K562 (cell line): ENCODE data around the gene PRDM11. TPM values are rescaled to one million over a fixed set of nuclear protein-coding genes. Genes with fewer than 3 reads are reported as not detected.

ENCODE experiments used
- ATAC-seq: fragments of 200-7000 bp; cut with Tn5 transposase; 3 replicates; pipeline ENCODE4 v1.9.1; 2020; ENCODE audit warnings: moderate library complexity
- BruUV-seq: library from RNA; stranded (reverse); fragments of 400-500 nt; replicated peaks from 2 replicates; lab custom pipeline; 2021; lab: Mats Ljungman, UMichigan
- CTCF ChIA-PET: fragments of 300-600 bp; formaldehyde crosslinking; extraction: SDS; loops from one replicate; lab custom pipeline; 2021; ENCODE audit warnings: low intra/inter-chr PET ratio; lab: Yijun Ruan, JAX
- POLR2A ChIA-PET: fragments of 300-600, 350-650 bp; sonication (Branson Sonifier 250); formaldehyde crosslinking; extraction: SDS; loops from one replicate; lab custom pipeline; 2021; ENCODE audit warnings: antibody characterized with exemption, inconsistent platforms; lab: Yijun Ruan, JAX
- DNase-seq, 4 experiments: peaks; one replicate each; pipeline versions ENCODE4 v3.0.0 to v3.0.0-alpha.2; 2011 to 2018; ENCODE audit warnings: low spot score in 3 of 4, mixed read lengths in 3 of 4; ENCODE audit errors: extremely low read depth in 1 of 4
- FAIRE-seq: peaks from 2 replicates; lab custom pipeline; 2011; peaks lifted over from hg19 to GRCh38; lab: Jason Lieb, UNC
- H2AFZ ChIP-seq: 2 replicates; pipeline ENCODE4 v1.6.0; 2011; ENCODE audit warnings: low read depth, low read length, control low read depth, inconsistent platforms
- H3K27ac ChIP-seq: fragments of 200-600 bp; 3 replicates; pipeline ENCODE4 v1.8.0; 2011; ENCODE audit warnings: low read depth, mild to moderate bottlenecking, control low read depth, inconsistent platforms, low read length, moderate library complexity, mixed read lengths; ENCODE audit errors: extremely low read depth
- H3K27me3 ChIP-seq, 2 experiments: fragments of 300-600 bp in 1 of 2; 2 replicates in 1 of 2; 3 replicates in 1 of 2; pipeline versions ENCODE4 v1.6.0 to v1.8.0; 2011; ENCODE audit warnings: inconsistent platforms in 2 of 2, low read length in 2 of 2, mild to moderate bottlenecking in 1 of 2, mixed read lengths in 1 of 2, moderate library complexity in 1 of 2; ENCODE audit not compliant: control insufficient read depth in 2 of 2, insufficient read depth in 2 of 2
- H3K36me3 ChIP-seq: fragments of 300-600 bp; 3 replicates; pipeline ENCODE4 v1.8.0; 2011; ENCODE audit warnings: mild to moderate bottlenecking, low read length, inconsistent platforms; ENCODE audit not compliant: control insufficient read depth, insufficient read depth
- H3K4me1 ChIP-seq, 2 experiments: fragments of 200-600 bp in 1 of 2; replicated peaks in 1 of 2; 2 replicates in 1 of 2; 3 replicates in 1 of 2; pipeline versions ENCODE4 v1.5.1 to v1.8.0; 2011; ENCODE audit warnings: inconsistent platforms in 2 of 2, low read length in 2 of 2, mild to moderate bottlenecking in 1 of 2, mixed read lengths in 1 of 2, moderate library complexity in 1 of 2; ENCODE audit not compliant: control insufficient read depth in 2 of 2, insufficient read depth in 2 of 2
- H3K4me2 ChIP-seq: 2 replicates; pipeline ENCODE4 v1.6.1; 2011; ENCODE audit warnings: low read length, control low read depth, inconsistent platforms, mixed read lengths; ENCODE audit not compliant: insufficient read depth
- H3K4me3 ChIP-seq: fragments of 200-600 bp; sonication (generic), shearing (Covaris generic); 2 replicates; pipeline ENCODE4 v1.5.1; 2016; ENCODE audit warnings: control low read depth, inconsistent platforms
- H3K79me2 ChIP-seq: fragments of 200-600 bp; 3 replicates; pipeline ENCODE4 v1.8.0; 2011; ENCODE audit warnings: low read length, inconsistent platforms; ENCODE audit not compliant: control insufficient read depth, insufficient read depth
- H3K9ac ChIP-seq, 2 experiments: 2 replicates each; pipeline versions ENCODE4 v1.6.0 to v1.6.1; 2011; ENCODE audit warnings: low read depth in 2 of 2, low read length in 2 of 2, control low read depth in 1 of 2, inconsistent platforms in 1 of 2, mild to moderate bottlenecking in 1 of 2, mixed read lengths in 1 of 2; ENCODE audit not compliant: insufficient read depth in 1 of 2
- H3K9me1 ChIP-seq: one replicate; pipeline ENCODE4 v1.6.0; 2011; ENCODE audit warnings: inconsistent platforms, mild to moderate bottlenecking, low read length, moderate library complexity; ENCODE audit not compliant: control insufficient read depth, insufficient read depth
- H3K9me3 ChIP-seq: replicated peaks from 2 replicates; pipeline ENCODE4 v1.5.1; 2011; ENCODE audit warnings: low read depth, low read length, inconsistent platforms; ENCODE audit not compliant: control insufficient read depth, insufficient read depth
- H4K20me1 ChIP-seq: replicated peaks from 2 replicates; pipeline ENCODE4 v1.6.1; 2011; ENCODE audit warnings: low read length, inconsistent platforms, mixed read lengths; ENCODE audit not compliant: control insufficient read depth, insufficient read depth
- BRCA1 ChIP-seq, 2 experiments: fragments of 450-650 bp in 1 of 2; sonication (generic) in 1 of 2; formaldehyde crosslinking in 1 of 2; IDR thresholded peaks; 2 replicates each; pipeline versions ENCODE4 v1.5.0 to v1.6.1; 2017 to 2020; ENCODE audit warnings: mild to moderate bottlenecking in 1 of 2, missing genetic modification reagents in 1 of 2
- CGGBP1 ChIP-seq: fragments of 250-450 bp; sonication (Bioruptor Pico); IDR thresholded peaks from 2 replicates; pipeline ENCODE4 v1.9.0; 2021; ENCODE audit warnings: mild to moderate bottlenecking
- GABPB2 ChIP-seq: fragments of 250-450 bp; sonication (Bioruptor Pico); conservative IDR thresholded peaks from 2 replicates; pipeline ENCODE4 v1.5.1; 2021; ENCODE audit warnings: mild to moderate bottlenecking
- HDAC1 ChIP-seq, 2 experiments: fragments of 450-650 bp; IDR thresholded peaks; 2 replicates each; pipeline ENCODE4 v1.6.1; 2016 to 2017; ENCODE audit warnings: inconsistent platforms in 1 of 2, mild to moderate bottlenecking in 1 of 2, moderate library complexity in 1 of 2
- KDM4B ChIP-seq, 2 experiments: fragments of 450-650 bp in 1 of 2; sonication (generic) in 1 of 2; IDR thresholded peaks; 2 replicates each; pipeline ENCODE4 v1.6.1; 2016 to 2017; ENCODE audit warnings: borderline replicate concordance in 2 of 2, antibody characterized with exemption in 1 of 2, low read depth in 1 of 2, mild to moderate bottlenecking in 1 of 2
- MYNN ChIP-seq, 2 experiments: sonication (generic); formaldehyde crosslinking in 1 of 2; IDR thresholded peaks; 2 replicates each; pipeline versions ENCODE4 v1.5.0 to v1.6.1; 2016 to 2020; ENCODE audit warnings: antibody characterized with exemption in 1 of 2, missing genetic modification reagents in 1 of 2
- ZNF316 ChIP-seq: fragments of 450-650 bp; IDR thresholded peaks from 2 replicates; pipeline ENCODE4 v1.6.1; 2016
- ZNF780A ChIP-seq: fragments of 250-450 bp; sonication (Bioruptor Pico); IDR thresholded peaks from 2 replicates; pipeline ENCODE4 v1.5.0; 2021; ENCODE audit warnings: mild to moderate bottlenecking
- WGBS: fragments of 100-300 bp; shearing (Covaris generic); methylation state at CpG from one replicate; pipeline ENCODE4 v1.1.6; 2016; ENCODE audit warnings: low coverage, mixed read lengths; ENCODE audit not compliant: insufficient coverage; ENCODE audit errors: missing lambda C conversion rate; 5-methylcytosine and 5-hydroxymethylcytosine counted together
- in situ Hi-C: fragments of 300-500 bp; cut with MboI; formaldehyde crosslinking; loops from 4 replicates; pipeline ENCODE4 v1.15.0; 2018; ENCODE audit warnings: inconsistent platforms, mixed read lengths
- intact Hi-C: fragments of 100-400 bp; cut with micrococcal nuclease; formaldehyde crosslinking; loops from 2 replicates; pipeline ENCODE4 v1.14.2; 2022
- polyA plus RNA-seq, 8 experiments: library from polyadenylated mRNA; depleted of rRNA in 4 of 8; stranded (reverse) in 5 of 8; unstranded in 3 of 8; fragments of >200 nt; fragmentation: Nextera tagmentation in 2 of 8; fragmentation: Illumina TruSeq in 1 of 8; extraction: Ambion mirVana in 2 of 8; extraction: Trizol in 1 of 8; gene quantifications; 2 replicates each; pipeline versions ENCODE4 v1.2.1 to v1.2.3, GENCODE V29; 2011 to 2014; ENCODE audit warnings: inconsistent platforms in 1 of 8, missing spikeins in 1 of 8
- total RNA-seq, 7 experiments: library from RNA; depleted of rRNA in 6 of 7; stranded (reverse); fragments of >200 nt in 6 of 7; fragmentation: Illumina TruSeq in 2 of 7; extraction: Trizol in 2 of 7; gene quantifications; 2 replicates each; pipeline versions ENCODE4 v1.2.1 to v1.2.3, GENCODE V29; 2011 to 2021; ENCODE audit warnings: low replicate concordance in 1 of 7

The PRDM11 gene
- total and polyA plus RNA-seq, 9 of the 15 experiments (the other 6 are each of a cell fraction or from before 2014, with no cell fraction given) = 0.01 to 1.1 (median 0.29) TPM

DNA sequence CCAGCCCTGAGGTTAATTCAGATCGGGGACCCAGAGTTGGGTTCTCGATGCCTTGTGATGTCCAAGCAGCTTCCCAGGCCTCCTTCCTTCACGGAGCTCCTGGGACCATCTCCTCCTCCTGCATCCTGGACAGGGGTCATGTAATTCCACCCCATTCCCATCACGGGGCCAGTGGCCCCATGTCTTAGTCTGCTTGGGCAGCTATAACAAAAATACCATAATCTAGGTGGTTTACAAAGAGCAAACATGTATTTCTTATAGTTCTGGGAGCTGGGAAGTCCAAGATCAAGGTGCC is 41.7 kb upstream of the PRDM11 start:
- H3K4me1 ChIP-seq = no peaks in the 10 kb centered on the region; a peak in 1 of 5 replicates
- H3K79me2 ChIP-seq = no peaks in the 10 kb centered on the region
- H3K4me3 ChIP-seq = no peak overlapping the region
- H3K9me1 ChIP-seq = peaks cover 5% of the 10 kb centered on the region
- BruUV-seq = no TSS peak
- intact Hi-C loops = loop anchor here (1.0 to 5.0 kb wide), 2 partner anchors 177 to 482 kb away; no protein-coding TSS in a partner anchor
- no peak overlapping the region for H2AFZ ChIP-seq
- in situ Hi-C loops = loop anchor here (5.0 to 25.0 kb wide), 3 partner anchors 177 to 223 kb away; partner anchors contain the start of gene SYT13
- TF ChIP-seq HDAC1 (IDR thresholded peaks at IDR 0.05) (no peak), ZNF316 (no peak), BRCA1 (IDR thresholded peaks at IDR 0.05) (no peak), BRCA1 (CRISPR knock-in tag; IDR thresholded peaks at IDR 0.05) (no peak), CGGBP1 (no peak), ZNF780A (CRISPR knock-in tag) (no peak), KDM4B (IDR thresholded peaks at IDR 0.05; ENCODE audit: borderline replicate concordance in 2 of 2, low read depth in 1 of 2) (no peak), MYNN (IDR thresholded peaks at IDR 0.05) (no peak), MYNN (CRISPR knock-in tag; IDR thresholded peaks at IDR 0.05) (no peak), GABPB2 (CRISPR knock-in tag) (no peak)
- H3K4me2 ChIP-seq = no peak overlapping the region
- no peak overlapping the region for H3K27ac ChIP-seq
- no peak for DNase-seq
- H3K27me3 ChIP-seq = peaks cover 0 to 18% of the 10 kb centered on the region in 2 experiments; a peak in 3 of 5 replicates
- WGBS = 0% methylated on average over 4 of the region's 4 CpGs
- no peak for FAIRE-seq
- no peaks in the 10 kb centered on the region for H3K36me3 ChIP-seq
- no peak for ATAC-seq
- ChIA-PET POLR2A (interaction anchor here (0.7 to 1.5 kb wide), 6 partner anchors 9 to 183 kb away, joined by 3 to 10 read pairs (median 3); no protein-coding TSS in a partner anchor), CTCF (interaction anchor here (1.3 to 2.6 kb wide), 3 partner anchors 165 to 178 kb away, joined by 8 to 24 read pairs (median 10); no protein-coding TSS in a partner anchor)
- no peak overlapping the region for H3K9ac ChIP-seq
- peaks cover 30% of the 10 kb centered on the region; the same call in 1 of the 2 replicates for H4K20me1 ChIP-seq
- H3K9me3 ChIP-seq = no peaks in the 10 kb centered on the region
